AG08396 (cell line): ENCODE results near the gene PPP1R3C.

Source experiments
- DNase-seq: peaks from one replicate; pipeline ENCODE4 v3.0.0; 2012; ENCODE audit warnings: low spot score, mixed read lengths

PPP1R3C gene

GRCh38 chr10:91632671-91633550 lies at the start of gene PPP1R3C:
Gene PPP1R3C, minus strand, starts transcription at chr10:91633071. Its CDS starts 102 bp downstream, at chr10:91632969.
- DNase-seq = peak; percentile 95

- no peak for DNase-seq
These were observed 48.7 kb upstream of the PPP1R3C start for GRCh38 chr10:91681361-91682276.

GRCh38 chr10:91680487-91680886 lies 47.6 kb upstream of the PPP1R3C start:
- DNase-seq = no peak

- DNase-seq = no peak
These were observed 46.4 kb upstream of the PPP1R3C start for GRCh38 chr10:91679296-91679695.

- no peak for DNase-seq
These were observed 45.0 kb upstream of the PPP1R3C start for GRCh38 chr10:91677911-91678310.

- peak; percentile 30 for DNase-seq
These were observed 39.2 kb upstream of the PPP1R3C start for GRCh38 chr10:91672021-91672608.

- no peak for DNase-seq
These were observed 36.0 kb upstream of the PPP1R3C start for GRCh38 chr10:91668913-91669312.

- no peak for DNase-seq
These were observed 33.0 kb upstream of the PPP1R3C start for GRCh38 chr10:91665842-91666241.

- DNase-seq = no peak
These were observed 31.6 kb upstream of the PPP1R3C start for GRCh38 chr10:91664426-91664825.

GRCh38 chr10:91662993-91663392 lies 30.1 kb upstream of the PPP1R3C start:
- DNase-seq = no peak

GRCh38 chr10:91653219-91653870 lies 20.5 kb upstream of the PPP1R3C start:
- DNase-seq = no peak

GRCh38 chr10:91652364-91652763 lies 19.5 kb upstream of the PPP1R3C start:
- peak; percentile 51 for DNase-seq

GRCh38 chr10:91643700-91644099 lies 10.8 kb upstream of the PPP1R3C start:
- no peak for DNase-seq

GRCh38 chr10:91642831-91643692 lies 10.2 kb upstream of the PPP1R3C start:
- DNase-seq = no peak

- DNase-seq = no peak
These were observed 4.0 kb upstream of the PPP1R3C start for GRCh38 chr10:91636892-91637291.

- peak; percentile 70 for DNase-seq
These were observed 2.8 kb upstream of the PPP1R3C start for GRCh38 chr10:91635401-91636400.

GRCh38 chr10:91634898-91635297 lies 2.0 kb upstream of the PPP1R3C start:
- no peak for DNase-seq

- DNase-seq = no peak
These were observed 1.4 kb upstream of the PPP1R3C start for GRCh38 chr10:91634246-91634645.

GRCh38 chr10:91630625-91631024 lies 2.2 kb downstream of the PPP1R3C start:
- no peak for DNase-seq
